ENCODE measurements around the gene HRH1. TPM values are rescaled to one million over a fixed set of nuclear protein-coding genes. Genes with fewer than 3 reads are reported as not detected.
"Not testable (repeated sequence)": the region's sequence is repeated elsewhere in the genome, so short reads cannot be mapped to it uniquely, and the experiment has no call there.

The HRH1 gene
- total RNA-seq, 1 donor from 2014 or later = 0.19 TPM

DNA sequence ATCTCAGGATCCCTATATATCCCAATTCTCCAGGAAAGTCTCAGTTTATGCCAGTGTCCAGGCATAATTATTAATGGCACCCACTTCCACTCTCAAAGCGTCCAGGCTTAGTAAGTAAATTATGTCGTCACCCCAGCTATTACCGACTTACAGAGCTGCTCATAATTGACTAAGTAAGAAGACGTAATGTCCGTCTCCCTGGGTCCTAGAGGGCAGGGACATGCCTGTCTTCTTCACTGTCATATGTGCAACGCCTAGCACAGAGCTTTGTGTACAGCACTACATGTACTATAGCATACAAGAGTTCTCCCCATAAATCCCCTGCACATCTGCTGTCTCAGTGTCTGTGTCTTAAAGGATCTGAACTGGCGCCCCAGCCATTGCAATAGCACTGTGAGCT, 23.9 kb upstream of the HRH1 start:
- H3K9me3 Mint-ChIP-seq = no peaks in the 10 kb centered on the region
- H3K36me3 Mint-ChIP-seq = no peaks in the 10 kb centered on the region
- no peak overlapping the region for H2AFZ ChIP-seq (replicated peaks)
- TF ChIP-seq EZH2 (IDR thresholded peaks at IDR 0.05) (no peak), CTCF (IDR thresholded peaks at IDR 0.05) (no peak), EZH2phosphoT487 (IDR thresholded peaks at IDR 0.05) (no peak)
- no peaks in the 10 kb centered on the region for H3K9me3 ChIP-seq (ENCODE audit: low read depth)
- H3F3A ChIP-seq (ENCODE audit: low read depth) = no peaks in the 10 kb centered on the region
- H3K79me2 ChIP-seq (ENCODE audit: low read depth) = no peaks in the 10 kb centered on the region
- no peaks in the 10 kb centered on the region for H3K27me3 Mint-ChIP-seq (ENCODE audit: insufficient read depth, low read depth)
- no peak overlapping the region for H3K9ac ChIP-seq
- no peaks in the 10 kb centered on the region for H4K20me1 ChIP-seq (ENCODE audit: low read depth)
- H3K27me3 ChIP-seq = no peaks in the 10 kb centered on the region
- no peaks in the 10 kb centered on the region for H3K36me3 ChIP-seq
- no peak overlapping the region for H3K4me3 ChIP-seq
- no peak overlapping the region for H3K27ac ChIP-seq
- H3K4me1 ChIP-seq = no peaks in the 10 kb centered on the region
- no peak overlapping the region for H3K27ac Mint-ChIP-seq
- no peak for DNase-seq (ENCODE audit: low spot score)
- H3K4me3 Mint-ChIP-seq = no peak overlapping the region
- H3K4me2 ChIP-seq = no peak overlapping the region
- H3K4me1 Mint-ChIP-seq = peaks cover 3% of the 10 kb centered on the region

GRCh38 chr3:11131371-11131770, 22.9 kb upstream of the HRH1 start:
- Histone ChIP-seq H3K79me2 (ENCODE audit: low read depth) (no peaks in the 10 kb centered on the region), H3K36me3 (no peaks in the 10 kb centered on the region), H3K4me2 (no peak overlapping the region), H3K9ac (no peak overlapping the region), H3K9me3 (ENCODE audit: low read depth) (no peaks in the 10 kb centered on the region), H3K4me3 (no peak overlapping the region), H2AFZ (replicated peaks) (no peak overlapping the region), H3K4me1 (no peaks in the 10 kb centered on the region), H3F3A (ENCODE audit: low read depth) (no peaks in the 10 kb centered on the region), H3K27me3 (no peaks in the 10 kb centered on the region), H3K27ac (no peak overlapping the region), H4K20me1 (ENCODE audit: low read depth) (no peaks in the 10 kb centered on the region)
- H3K4me1 Mint-ChIP-seq = peaks cover 3% of the 10 kb centered on the region
- H3K9me3 Mint-ChIP-seq = no peaks in the 10 kb centered on the region
- no peak overlapping the region for H3K27ac Mint-ChIP-seq
- TF ChIP-seq CTCF (IDR thresholded peaks at IDR 0.05) (no peak), EZH2phosphoT487 (IDR thresholded peaks at IDR 0.05) (no peak), EZH2 (IDR thresholded peaks at IDR 0.05) (no peak)
- no peaks in the 10 kb centered on the region for H3K27me3 Mint-ChIP-seq (ENCODE audit: insufficient read depth, low read depth)
- no peaks in the 10 kb centered on the region for H3K36me3 Mint-ChIP-seq
- no peak for DNase-seq (ENCODE audit: low spot score)
- H3K4me3 Mint-ChIP-seq = no peak overlapping the region

DNA sequence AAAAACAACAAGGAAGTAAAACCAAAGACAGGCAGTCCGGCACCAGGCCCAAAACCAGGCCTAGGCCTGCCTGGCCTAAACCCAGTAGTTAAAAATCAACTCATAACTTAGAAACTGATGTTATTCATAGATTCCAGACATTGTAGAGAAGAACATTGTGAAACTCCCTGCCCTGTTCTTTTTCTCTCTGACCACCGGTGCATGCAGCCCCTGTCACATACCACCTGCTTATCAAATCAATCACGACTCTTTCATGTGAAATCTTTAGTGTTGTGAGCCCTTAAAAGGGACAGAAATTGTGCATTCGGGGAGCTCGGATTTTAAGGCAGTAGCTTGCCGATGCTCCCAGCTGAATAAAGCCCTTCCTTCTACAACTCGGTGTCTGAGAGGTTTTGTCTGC, 22.4 kb upstream of the HRH1 start:
- not testable (repeated sequence) for H3K27me3 Mint-ChIP-seq (ENCODE audit: insufficient read depth, low read depth); H3K4me1 ChIP-seq; H3K4me3 ChIP-seq; H3K4me2 ChIP-seq; H3K4me3 Mint-ChIP-seq; H3K27ac Mint-ChIP-seq; H4K20me1 ChIP-seq (ENCODE audit: low read depth); H2AFZ ChIP-seq (replicated peaks); H3F3A ChIP-seq (ENCODE audit: low read depth); H3K79me2 ChIP-seq (ENCODE audit: low read depth); H3K9me3 ChIP-seq (ENCODE audit: low read depth); H3K4me1 Mint-ChIP-seq; H3K9me3 Mint-ChIP-seq; H3K36me3 ChIP-seq; H3K27ac ChIP-seq; DNase-seq (ENCODE audit: low spot score); H3K9ac ChIP-seq; H3K27me3 ChIP-seq; H3K36me3 Mint-ChIP-seq

- no peak overlapping the region for H3K4me3 Mint-ChIP-seq
- no peak overlapping the region for H3K27ac ChIP-seq
- H3K4me3 ChIP-seq = no peak overlapping the region
- H3K4me1 ChIP-seq = no peaks in the 10 kb centered on the region
- no peak overlapping the region for H3K27ac Mint-ChIP-seq
- no peak for DNase-seq (ENCODE audit: low spot score)
- no peaks in the 10 kb centered on the region for H3K9me3 Mint-ChIP-seq
- H4K20me1 ChIP-seq (ENCODE audit: low read depth) = no peaks in the 10 kb centered on the region
- peaks cover 2% of the 10 kb centered on the region for H3K27me3 Mint-ChIP-seq (ENCODE audit: insufficient read depth, low read depth)
- H3F3A ChIP-seq (ENCODE audit: low read depth) = no peaks in the 10 kb centered on the region
- TF ChIP-seq EZH2phosphoT487 (IDR thresholded peaks at IDR 0.05) = no peak
- no peak for TF ChIP-seq CTCF (IDR thresholded peaks at IDR 0.05)
- TF ChIP-seq EZH2 (IDR thresholded peaks at IDR 0.05) = no peak
- H3K4me1 Mint-ChIP-seq = peaks cover 3% of the 10 kb centered on the region
- H3K79me2 ChIP-seq (ENCODE audit: low read depth) = no peaks in the 10 kb centered on the region
- no peak overlapping the region for H3K4me2 ChIP-seq
- H2AFZ ChIP-seq (replicated peaks) = no peak overlapping the region
- H3K27me3 ChIP-seq = no peaks in the 10 kb centered on the region
- no peaks in the 10 kb centered on the region for H3K36me3 Mint-ChIP-seq
- no peaks in the 10 kb centered on the region for H3K9me3 ChIP-seq (ENCODE audit: low read depth)
- H3K36me3 ChIP-seq = no peaks in the 10 kb centered on the region
- no peak overlapping the region for H3K9ac ChIP-seq
Measured at GRCh38 chr3:11132861-11133260, 21.4 kb upstream of the HRH1 start.
